ENCODE measurements around the gene CFAP97D2. TPM values are rescaled to one million over a fixed set of nuclear protein-coding genes. Genes with fewer than 3 reads are reported as not detected.
"Not testable (repeated sequence)": the region's sequence is repeated elsewhere in the genome, so short reads cannot be mapped to it uniquely, and the experiment has no call there.

Gene CFAP97D2
- total RNA-seq, 1 donor from 2014 or later: not detected

DNA sequence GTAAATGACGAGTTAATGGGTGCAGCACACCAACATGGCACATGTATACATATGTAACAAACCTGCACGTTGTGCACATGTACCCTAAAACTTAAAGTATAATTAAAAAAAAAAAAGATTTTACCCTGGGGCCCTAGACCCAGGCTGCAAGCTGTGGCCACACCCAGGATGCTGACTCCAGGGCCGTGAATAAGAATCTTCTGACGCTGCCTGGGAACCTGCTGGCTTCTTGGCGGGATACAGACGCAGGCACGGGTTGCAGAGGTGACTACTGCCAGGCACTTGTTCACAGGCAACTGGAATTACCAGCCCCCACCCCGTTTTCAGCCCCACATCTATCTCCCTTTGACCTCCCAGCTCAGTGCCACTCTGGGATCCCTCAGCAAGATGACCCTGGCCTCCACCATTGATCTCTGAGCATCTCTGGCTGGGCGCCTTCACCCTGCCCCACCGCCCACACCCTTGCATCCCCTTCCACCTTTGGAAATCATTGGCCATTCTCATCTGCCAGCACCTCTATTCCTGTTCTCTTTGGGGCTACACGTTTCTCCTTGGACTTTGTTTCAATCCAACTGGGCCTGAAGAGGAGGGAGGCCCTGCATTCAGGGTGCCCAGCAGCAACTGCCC lies 21.1 kb upstream of the CFAP97D2 start:
- H3K4me3 Mint-ChIP-seq: no peak overlapping the region
- H3K36me3 Mint-ChIP-seq (ENCODE audit: low read depth): peaks cover 17% of the 10 kb centered on the region
- no peak overlapping the region for H3K27ac Mint-ChIP-seq
- peaks cover 18% of the 10 kb centered on the region for H3K27me3 Mint-ChIP-seq
- intact Hi-C loops (cut with micrococcal nuclease): no loop called here
- DNase-seq: peak; percentile 69
- peaks cover 9% of the 10 kb centered on the region for H3K9me3 Mint-ChIP-seq
- peaks cover 58% of the 10 kb centered on the region for H3K4me1 Mint-ChIP-seq

- peaks cover 13% of the 10 kb centered on the region for H3K36me3 Mint-ChIP-seq (ENCODE audit: low read depth)
- H3K4me1 Mint-ChIP-seq: peaks cover 51% of the 10 kb centered on the region
- intact Hi-C loops (cut with micrococcal nuclease); H3K27ac Mint-ChIP-seq; DNase-seq; H3K9me3 Mint-ChIP-seq; H3K4me3 Mint-ChIP-seq: not testable (repeated sequence)
- H3K27me3 Mint-ChIP-seq: peaks cover 20% of the 10 kb centered on the region
These were observed 20.0 kb upstream of the CFAP97D2 start for GRCh38 chr13:114158869-114159666.

DNA sequence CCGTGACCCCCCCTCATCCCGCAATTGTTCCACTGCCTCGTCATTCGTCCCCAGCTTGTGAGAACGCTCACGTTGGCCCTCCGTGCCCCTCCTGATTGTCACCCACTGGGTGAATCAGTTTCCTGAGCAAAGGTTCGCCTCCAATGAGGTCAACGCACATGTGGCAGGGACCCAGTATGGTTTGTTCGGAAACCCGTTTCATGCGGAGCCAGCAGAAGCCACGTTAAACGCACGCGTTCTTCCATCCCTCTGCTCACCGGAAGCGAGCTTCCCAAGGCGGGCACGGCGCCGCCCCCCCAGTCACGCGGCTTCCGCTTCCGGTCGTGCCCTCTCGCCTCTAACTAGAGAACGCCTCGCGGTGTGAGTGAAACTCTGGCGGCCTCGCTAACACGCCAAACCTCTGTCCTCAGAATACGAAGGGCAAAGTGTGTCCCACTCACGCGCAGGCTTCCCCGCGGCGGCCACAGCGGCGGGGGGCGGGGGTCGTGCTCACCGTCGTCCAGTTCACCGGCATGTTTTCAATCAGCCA lies 18.0 kb upstream of the CFAP97D2 start:
- H3K4me3 Mint-ChIP-seq: no peak overlapping the region
- no peak overlapping the region for H3K27ac Mint-ChIP-seq
- intact Hi-C loops (cut with micrococcal nuclease): no loop called here
- H3K36me3 Mint-ChIP-seq (ENCODE audit: low read depth): peaks cover 13% of the 10 kb centered on the region
- H3K9me3 Mint-ChIP-seq: no peaks in the 10 kb centered on the region
- H3K4me1 Mint-ChIP-seq: peaks cover 47% of the 10 kb centered on the region
- no peak for DNase-seq
- peaks cover 27% of the 10 kb centered on the region for H3K27me3 Mint-ChIP-seq

GRCh38 chr13:114161644-114162532 lies 17.2 kb upstream of the CFAP97D2 start:
- intact Hi-C loops (cut with micrococcal nuclease): no loop called here
- H3K4me3 Mint-ChIP-seq: peak overlapping the region; percentile 59
- DNase-seq: peak; percentile 74
- H3K27me3 Mint-ChIP-seq: peaks cover 27% of the 10 kb centered on the region
- H3K36me3 Mint-ChIP-seq (ENCODE audit: low read depth): peaks cover 8% of the 10 kb centered on the region
- no peaks in the 10 kb centered on the region for H3K9me3 Mint-ChIP-seq
- peak overlapping the region; percentile 53 for H3K27ac Mint-ChIP-seq
- H3K4me1 Mint-ChIP-seq: peaks cover 40% of the 10 kb centered on the region

- Mint-ChIP-seq H3K27ac (no peak overlapping the region), H3K4me3 (peak overlapping the region; percentile 59), H3K4me1 (peaks cover 38% of the 10 kb centered on the region), H3K36me3 (ENCODE audit: low read depth) (peaks cover 8% of the 10 kb centered on the region), H3K27me3 (peaks cover 30% of the 10 kb centered on the region), H3K9me3 (no peaks in the 10 kb centered on the region)
- DNase-seq: no peak
- intact Hi-C loops (cut with micrococcal nuclease): no loop called here
These were observed 16.5 kb upstream of the CFAP97D2 start for GRCh38 chr13:114162533-114162922.

DNA sequence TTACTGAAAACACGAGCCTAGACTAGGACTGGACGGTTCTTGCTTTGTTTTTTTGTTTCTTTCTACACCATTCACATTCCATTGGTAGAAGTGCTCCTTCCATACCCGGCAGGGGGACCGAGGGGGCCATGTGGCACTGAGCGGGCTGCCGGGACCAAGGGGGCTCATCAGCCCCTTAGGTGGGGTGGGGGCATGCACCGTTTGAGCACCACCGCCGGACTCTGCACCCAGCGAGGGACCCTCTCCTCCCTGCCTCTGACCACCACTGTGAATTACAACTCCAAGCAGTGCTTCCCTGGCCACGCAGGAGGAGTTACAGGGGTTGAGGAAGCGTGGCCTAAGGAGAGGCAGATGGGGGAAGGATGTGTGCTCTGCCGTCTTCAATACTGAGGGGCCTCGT lies 15.0 kb upstream of the CFAP97D2 start:
- peaks cover 34% of the 10 kb centered on the region for H3K27me3 Mint-ChIP-seq
- H3K4me1 Mint-ChIP-seq: peaks cover 32% of the 10 kb centered on the region
- no peak overlapping the region for H3K4me3 Mint-ChIP-seq
- intact Hi-C loops (cut with micrococcal nuclease): no loop called here
- H3K36me3 Mint-ChIP-seq (ENCODE audit: low read depth): peaks cover 6% of the 10 kb centered on the region
- peak overlapping the region; percentile 20 for H3K27ac Mint-ChIP-seq
- no peak for DNase-seq
- peaks cover 4% of the 10 kb centered on the region for H3K9me3 Mint-ChIP-seq

- Mint-ChIP-seq H3K36me3 (ENCODE audit: low read depth) (peaks cover 3% of the 10 kb centered on the region), H3K4me3 (no peak overlapping the region), H3K27ac (no peak overlapping the region), H3K9me3 (peaks cover 5% of the 10 kb centered on the region), H3K4me1 (peaks cover 26% of the 10 kb centered on the region), H3K27me3 (peaks cover 28% of the 10 kb centered on the region)
- no peak for DNase-seq
- intact Hi-C loops (cut with micrococcal nuclease): no loop called here
These were observed 14.2 kb upstream of the CFAP97D2 start for GRCh38 chr13:114164681-114165429.

GRCh38 chr13:114166381-114167131 lies 12.5 kb upstream of the CFAP97D2 start:
- no peak overlapping the region for H3K4me3 Mint-ChIP-seq
- H3K36me3 Mint-ChIP-seq (ENCODE audit: low read depth): peaks cover 2% of the 10 kb centered on the region

GRCh38 chr13:114167426-114167825 lies 11.6 kb upstream of the CFAP97D2 start:
- intact Hi-C loops (cut with micrococcal nuclease): no loop called here
- H3K4me1 Mint-ChIP-seq: peaks cover 8% of the 10 kb centered on the region
- no peak overlapping the region for H3K4me3 Mint-ChIP-seq
- peaks cover 2% of the 10 kb centered on the region for H3K36me3 Mint-ChIP-seq (ENCODE audit: low read depth)
- no peak for DNase-seq
- H3K27ac Mint-ChIP-seq: no peak overlapping the region
- H3K27me3 Mint-ChIP-seq: peaks cover 20% of the 10 kb centered on the region
- H3K9me3 Mint-ChIP-seq: peaks cover 5% of the 10 kb centered on the region

More at GRCh38 chr13:114166381-114167131, 12.5 kb upstream of the CFAP97D2 start:
- intact Hi-C loops (cut with micrococcal nuclease): no loop called here
- Mint-ChIP-seq H3K27ac (no peak overlapping the region), H3K4me1 (peaks cover 17% of the 10 kb centered on the region), H3K27me3 (peaks cover 20% of the 10 kb centered on the region), H3K9me3 (peaks cover 5% of the 10 kb centered on the region)
- DNase-seq: no peak

DNA sequence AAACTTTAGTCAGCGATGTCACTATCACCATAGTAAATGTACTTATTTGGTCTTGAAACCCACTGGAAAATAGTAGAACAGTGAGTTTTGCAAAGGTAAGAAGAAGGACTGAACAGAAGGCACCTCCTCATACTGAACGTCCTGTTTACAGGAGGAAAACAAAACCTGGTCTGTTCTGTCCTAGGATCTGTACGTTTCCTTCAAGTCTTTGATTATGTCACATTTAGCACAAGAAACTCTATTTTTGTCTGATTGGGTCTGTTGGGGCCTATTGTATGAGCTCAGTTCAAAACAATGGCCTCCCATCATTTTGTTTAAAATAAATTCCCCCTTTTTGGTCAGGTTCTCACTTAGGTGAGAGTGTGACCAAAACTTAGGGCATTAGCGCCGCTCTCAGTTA lies 11.2 kb upstream of the CFAP97D2 start:
- Mint-ChIP-seq H3K9me3 (peaks cover 5% of the 10 kb centered on the region), H3K27me3 (peaks cover 20% of the 10 kb centered on the region), H3K27ac (no peak overlapping the region), H3K4me1 (peaks cover 6% of the 10 kb centered on the region), H3K36me3 (ENCODE audit: low read depth) (peaks cover 2% of the 10 kb centered on the region), H3K4me3 (no peak overlapping the region)
- intact Hi-C loops (cut with micrococcal nuclease): no loop called here
- DNase-seq: no peak

DNA sequence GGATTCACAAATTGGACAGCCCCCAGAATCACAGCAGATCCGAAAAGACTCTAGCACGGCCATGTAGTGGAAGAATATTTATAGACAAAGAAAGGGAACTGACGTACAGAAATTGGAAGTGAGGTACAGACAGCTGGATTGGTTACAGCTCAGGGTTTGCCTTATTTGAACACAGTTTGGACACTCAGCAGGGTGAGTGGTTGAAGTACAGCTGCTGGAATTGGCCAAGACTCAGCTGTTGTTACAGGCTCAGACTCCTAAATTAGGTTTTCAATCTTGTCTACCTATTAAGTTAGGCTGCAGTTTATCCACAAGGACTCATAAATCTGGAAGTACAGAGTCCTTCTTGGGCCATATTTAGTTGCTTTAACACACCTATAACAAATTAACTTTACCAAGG lies 5.8 kb upstream of the CFAP97D2 start:
- intact Hi-C loops (cut with micrococcal nuclease): no loop called here
- Mint-ChIP-seq H3K4me3 (no peak overlapping the region), H3K36me3 (ENCODE audit: low read depth) (peaks cover 3% of the 10 kb centered on the region)

GRCh38 chr13:114173745-114174144 lies 5.3 kb upstream of the CFAP97D2 start:
- no peak overlapping the region for H3K4me3 Mint-ChIP-seq
- H3K27ac Mint-ChIP-seq: no peak overlapping the region
- H3K4me1 Mint-ChIP-seq: no peaks in the 10 kb centered on the region
- peaks cover 7% of the 10 kb centered on the region for H3K27me3 Mint-ChIP-seq
- intact Hi-C loops (cut with micrococcal nuclease): no loop called here
- peaks cover 15% of the 10 kb centered on the region for H3K9me3 Mint-ChIP-seq
- DNase-seq: no peak
- H3K36me3 Mint-ChIP-seq (ENCODE audit: low read depth): peaks cover 3% of the 10 kb centered on the region

More for the DNA sequence above, 5.8 kb upstream of the CFAP97D2 start:
- H3K4me1 Mint-ChIP-seq: no peaks in the 10 kb centered on the region
- H3K27me3 Mint-ChIP-seq: peaks cover 6% of the 10 kb centered on the region
- H3K9me3 Mint-ChIP-seq: peaks cover 16% of the 10 kb centered on the region
- no peak for DNase-seq
- H3K27ac Mint-ChIP-seq: no peak overlapping the region

Data from activated CD4-positive, alpha-beta T cell treated with anti-CD3 and anti-CD28 coated beads, Interleukin-2, amount 10 ng/mL, durations not matched to agents 24 days and 14 days (primary cell).